T-helper 9 cell (primary cell): ENCODE measurements around the gene CSF2RB.

ENCODE experiments used
- DNase-seq: peaks from one replicate; pipeline ENCODE4 v3.0.0-alpha.2; 2020

Gene CSF2RB

DNA sequence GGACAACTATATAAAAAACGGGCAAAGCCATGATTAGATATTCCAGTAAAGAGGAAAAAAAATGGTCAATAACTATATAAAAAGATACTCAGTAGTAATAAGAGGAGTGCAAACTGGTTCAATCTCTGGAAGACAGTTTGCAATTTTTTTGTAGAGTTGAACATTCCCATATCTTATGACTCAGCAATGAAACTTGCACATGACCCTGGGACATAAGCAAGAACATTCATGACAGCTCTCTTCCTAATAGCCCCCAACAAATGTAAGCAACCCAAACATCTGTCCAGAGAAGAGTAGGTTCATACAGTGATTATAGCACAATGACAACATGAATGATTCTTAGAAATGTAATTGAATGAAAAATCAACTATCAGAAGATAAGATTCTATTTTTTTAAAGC, 21.8 kb upstream of the CSF2RB start:
- DNase-seq: no peak

GRCh38 chr22:36892292-36892691, 21.1 kb upstream of the CSF2RB start:
- no peak for DNase-seq

GRCh38 chr22:36893262-36893661, 20.2 kb upstream of the CSF2RB start:
- no peak for DNase-seq

DNA sequence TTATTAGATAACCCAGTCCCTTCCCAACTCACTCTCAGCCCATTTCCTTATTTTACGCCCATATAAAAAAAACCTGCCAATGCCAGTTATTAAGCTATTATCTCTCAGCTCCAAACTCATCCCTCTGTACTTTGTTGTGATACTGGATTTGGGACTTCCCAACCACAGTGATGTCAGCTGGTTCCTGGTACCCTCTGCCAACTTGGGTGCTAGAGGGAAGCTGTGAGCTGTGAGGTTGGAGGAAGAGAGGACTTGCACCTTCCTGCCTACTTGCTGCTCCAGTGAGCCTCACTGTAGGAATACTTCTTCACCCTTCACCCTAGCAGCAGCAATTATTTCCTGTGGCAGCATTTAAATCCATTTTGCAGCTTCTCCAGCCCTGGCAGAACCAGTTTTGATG, 19.2 kb upstream of the CSF2RB start:
- DNase-seq: no peak

DNA sequence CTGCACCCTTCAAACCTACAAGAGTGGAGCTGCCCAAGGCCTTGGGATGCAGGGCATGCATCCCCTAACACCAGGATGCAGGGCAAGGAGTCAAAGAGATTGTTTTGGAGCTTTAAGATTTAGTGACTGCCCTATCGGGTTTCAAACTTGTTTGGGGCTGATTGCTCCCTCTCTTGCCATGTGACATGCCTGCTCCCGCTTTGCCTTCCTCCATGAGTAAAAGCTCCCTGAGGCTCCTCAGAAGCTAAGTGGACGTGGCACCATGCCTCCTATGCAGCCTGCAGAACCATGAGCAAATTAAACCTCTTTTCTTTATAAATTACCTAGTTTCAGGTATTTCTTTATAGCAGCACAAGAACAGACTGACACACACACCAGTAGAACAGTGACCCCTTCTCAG, 15.8 kb upstream of the CSF2RB start:
- DNase-seq: no peak

DNA sequence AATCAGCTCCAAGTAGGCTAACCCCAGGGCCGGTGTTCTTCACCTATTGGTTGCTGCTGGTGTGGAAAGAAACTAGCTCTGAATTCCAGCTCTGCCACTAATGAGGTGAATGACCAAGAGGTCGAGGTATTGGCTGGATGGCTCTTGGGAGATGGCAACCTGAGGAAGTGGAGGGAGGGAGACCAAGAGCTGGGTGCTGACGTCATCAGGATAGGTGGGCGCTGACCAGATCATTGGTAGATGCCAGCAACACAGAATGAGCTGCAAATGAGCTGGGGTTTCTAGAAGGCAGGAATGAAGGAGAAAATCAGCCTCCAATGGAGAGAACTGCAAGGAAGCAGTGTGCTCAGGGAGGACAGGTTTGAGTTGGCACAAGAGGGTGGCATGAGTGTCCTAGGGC, 14.7 kb upstream of the CSF2RB start:
- DNase-seq: no peak

- no peak for DNase-seq
These were observed 13.9 kb upstream of the CSF2RB start for GRCh38 chr22:36899498-36899897.

DNA sequence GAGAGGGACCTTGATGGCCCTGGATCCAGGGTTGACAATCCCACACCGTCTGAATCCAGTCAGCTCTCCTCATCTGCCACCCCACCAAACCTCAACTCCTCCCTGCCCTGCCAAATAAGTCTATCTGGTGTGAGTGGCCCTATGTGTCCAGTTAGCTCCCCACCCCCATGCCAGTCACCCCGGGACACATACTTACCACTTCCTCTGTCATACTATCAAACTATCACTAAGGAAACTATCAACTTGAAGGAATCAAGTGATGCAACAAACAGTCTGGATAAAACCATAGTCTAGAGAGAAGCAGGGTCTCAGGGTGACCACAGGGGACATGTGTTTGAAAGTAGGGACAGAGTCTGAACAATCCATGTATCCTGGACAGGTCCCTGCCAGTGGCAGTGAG, 13.2 kb upstream of the CSF2RB start:
- no peak for DNase-seq

- DNase-seq: no peak
These were observed 12.5 kb upstream of the CSF2RB start for GRCh38 chr22:36900880-36901279.

- DNase-seq: no peak
These were observed 11.9 kb upstream of the CSF2RB start for GRCh38 chr22:36901411-36902142.

GRCh38 chr22:36902143-36902926, 11.1 kb upstream of the CSF2RB start:
- no peak for DNase-seq

DNA sequence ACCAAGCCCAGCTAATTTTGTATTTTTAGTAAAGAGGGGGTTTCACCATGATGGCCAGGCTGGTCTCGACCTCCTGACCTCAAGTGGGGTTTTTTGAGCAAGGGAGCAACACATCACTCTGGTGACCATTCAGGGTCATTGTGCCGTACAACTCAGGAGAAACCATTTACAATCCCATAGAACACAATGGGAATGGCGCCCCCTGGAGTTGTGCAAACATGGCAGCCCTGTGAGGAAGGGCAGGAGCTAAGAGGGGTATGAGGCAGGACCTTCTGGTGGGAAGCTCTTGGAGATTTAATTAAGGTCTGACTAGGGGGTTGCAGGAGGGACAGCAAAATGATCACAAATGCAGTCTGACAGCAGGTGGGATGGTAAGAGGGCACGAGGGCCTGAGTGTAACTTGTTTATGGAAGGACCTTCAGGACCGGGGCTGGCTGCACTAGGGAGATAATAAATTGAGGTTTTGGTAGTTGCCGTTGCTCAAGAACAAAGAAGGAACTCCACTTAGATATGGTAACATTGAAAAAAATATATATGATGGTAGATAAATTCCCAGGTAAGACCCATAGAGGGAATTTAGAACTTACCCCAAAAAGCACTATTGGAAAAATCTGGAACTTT, 9.1 kb upstream of the CSF2RB start:
- no peak for DNase-seq

DNA sequence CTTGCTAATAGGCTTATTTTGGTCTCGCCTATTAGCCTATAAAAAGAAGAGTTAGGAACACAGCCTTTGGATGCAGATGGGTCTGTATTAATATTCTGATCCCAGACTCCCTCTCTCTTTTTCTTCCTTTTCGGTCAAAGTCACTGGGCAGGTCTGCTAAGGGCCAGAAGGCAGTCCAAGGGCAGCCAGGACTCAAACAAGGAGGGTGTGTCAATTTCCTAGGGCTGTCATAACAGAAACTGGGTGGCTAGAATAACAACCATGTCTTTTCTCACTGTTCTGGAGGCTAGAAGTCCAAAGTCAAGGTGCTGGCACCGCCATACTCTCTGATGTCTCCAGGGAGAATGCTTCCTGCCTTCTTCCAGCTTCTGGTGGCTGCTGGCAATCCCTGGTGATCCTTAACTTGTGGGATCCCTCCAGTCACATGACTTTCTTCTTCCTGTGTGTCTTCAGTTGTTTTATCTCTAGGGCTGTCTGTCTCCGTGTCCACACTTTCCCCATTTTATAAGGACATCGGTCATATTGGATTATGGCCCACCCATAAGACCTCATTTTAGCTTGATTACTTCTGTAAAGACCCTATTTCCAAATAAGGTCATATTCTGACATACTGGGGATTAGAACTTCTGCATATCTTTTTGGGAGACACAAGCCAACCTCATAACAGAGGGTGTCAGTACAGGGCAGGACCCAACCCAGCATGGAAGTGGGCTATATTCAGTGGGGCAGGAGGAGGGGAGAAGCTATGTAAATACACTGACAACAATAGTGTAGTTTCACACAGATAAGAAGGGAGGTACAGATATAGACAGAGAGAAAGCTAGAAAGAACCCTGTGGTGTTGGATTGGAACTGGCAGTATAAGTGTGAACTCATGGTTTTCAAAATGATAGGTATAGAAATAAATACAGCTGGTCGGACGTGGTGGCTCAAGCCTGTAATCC, 5.9 kb upstream of the CSF2RB start:
- DNase-seq: no peak

DNA sequence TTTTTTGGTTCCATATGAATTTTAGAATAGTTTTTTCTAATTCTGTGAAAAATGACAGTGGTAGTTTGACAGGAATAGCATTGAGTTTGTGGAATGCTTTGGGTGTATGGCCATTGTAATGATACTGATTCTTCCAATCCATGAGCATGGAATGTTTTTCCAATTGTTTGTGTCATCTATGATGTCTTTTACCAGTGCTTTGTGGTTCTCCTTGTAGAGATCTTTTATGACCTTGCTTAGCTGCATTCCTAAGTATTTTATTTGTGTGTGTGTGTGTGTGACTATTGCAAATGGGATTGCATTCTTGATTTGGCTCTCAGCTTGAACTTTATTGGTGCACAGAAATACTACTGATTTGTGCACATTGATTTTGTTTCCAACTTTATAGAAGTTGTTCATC, 3.0 kb upstream of the CSF2RB start:
- no peak for DNase-seq

DNA sequence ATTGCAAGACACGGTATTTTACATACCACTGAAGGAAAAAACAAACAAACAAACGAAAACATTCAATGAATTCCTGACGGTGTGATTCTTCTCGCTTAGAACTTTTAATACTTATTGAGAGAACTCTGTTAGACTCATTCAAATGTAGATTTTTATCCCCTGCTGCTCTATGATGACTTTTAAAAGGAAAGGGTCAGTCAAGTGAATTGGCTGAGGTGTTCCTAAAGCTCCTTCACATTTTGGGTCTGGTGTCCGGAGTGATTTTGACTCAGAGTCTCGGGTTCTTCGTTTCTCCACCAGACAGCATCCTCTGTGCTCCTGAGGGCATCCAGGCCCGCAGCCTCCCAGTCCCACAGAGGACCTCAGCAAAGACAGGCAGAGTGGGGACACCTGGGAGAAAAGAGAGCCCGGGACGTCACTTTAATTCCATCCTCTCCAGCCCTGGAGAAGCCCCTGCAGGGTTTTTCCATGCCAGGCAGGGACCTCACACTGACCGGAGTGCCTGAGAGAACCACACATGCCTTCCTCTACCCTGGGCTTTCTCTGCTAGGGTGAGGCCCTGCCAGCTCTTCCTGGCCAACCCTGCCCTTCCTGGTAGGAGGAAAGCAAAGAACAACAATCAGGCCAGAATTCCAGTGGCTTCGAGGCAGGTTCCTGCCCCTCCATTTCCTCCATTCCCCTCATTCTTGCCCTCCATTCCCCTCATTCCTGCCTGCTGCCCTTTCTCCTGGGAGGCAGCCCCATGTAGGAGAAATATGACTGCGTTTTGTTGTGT, 1.4 kb upstream of the CSF2RB start:
- DNase-seq: no peak

DNA sequence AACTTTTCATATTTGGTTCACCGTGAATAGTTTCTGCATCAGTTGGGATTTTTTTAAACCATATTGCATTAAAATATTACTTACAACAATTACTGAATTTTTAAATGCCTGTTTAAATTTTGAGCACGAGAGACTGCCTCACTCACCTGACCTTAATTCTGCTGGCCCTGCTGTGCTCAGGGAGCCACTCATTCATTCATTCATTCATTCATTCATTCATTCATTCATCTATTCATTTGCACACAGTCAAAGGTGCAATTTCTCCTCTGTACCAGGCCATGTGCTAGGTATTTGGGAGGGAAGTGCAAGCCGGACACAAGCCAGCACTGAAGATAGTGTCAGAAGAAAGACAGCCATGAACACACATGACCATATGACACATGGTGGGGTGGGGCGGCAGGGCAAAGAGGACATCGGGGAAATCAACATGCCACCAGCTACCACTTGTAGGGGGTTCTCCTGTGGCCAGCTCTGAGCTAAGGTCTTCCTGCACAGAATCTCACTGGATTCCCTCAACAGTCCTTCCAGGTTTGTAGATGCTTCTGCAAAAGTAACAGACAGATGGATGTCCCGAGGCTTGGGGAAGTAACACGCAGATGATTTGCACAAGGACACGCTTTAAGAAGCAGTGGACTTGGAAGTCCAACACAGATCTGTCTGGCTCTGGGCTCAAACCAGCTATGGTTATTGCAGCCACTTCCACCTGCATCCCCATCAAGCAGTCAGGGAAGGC, 568 bp upstream of the CSF2RB start:
- DNase-seq: no peak

- DNase-seq: no peak
These were observed 943 bp downstream of the CSF2RB start for GRCh38 chr22:36914390-36914752.

DNA sequence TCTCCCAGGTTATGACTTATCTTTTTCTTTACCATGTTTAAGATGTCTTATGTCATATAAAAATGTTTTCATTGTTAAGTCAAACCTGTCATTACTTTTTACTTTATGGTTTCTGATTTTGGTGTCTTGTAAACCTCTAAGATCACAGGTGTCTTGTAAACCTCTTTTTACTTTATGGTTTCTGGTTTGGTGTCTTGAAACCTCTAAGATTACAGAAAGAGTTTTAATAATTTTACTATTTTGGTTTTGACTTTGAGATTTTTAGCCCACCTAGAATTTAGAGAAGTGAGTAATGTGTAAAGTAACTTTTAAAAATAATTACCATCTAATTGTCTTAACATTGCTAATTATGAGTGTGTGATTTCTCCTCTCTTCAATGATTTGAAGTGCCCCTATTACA, 2.6 kb downstream of the CSF2RB start:
- no peak for DNase-seq

- no peak for DNase-seq
These were observed 5.3 kb downstream of the CSF2RB start for GRCh38 chr22:36918586-36919284.

DNA sequence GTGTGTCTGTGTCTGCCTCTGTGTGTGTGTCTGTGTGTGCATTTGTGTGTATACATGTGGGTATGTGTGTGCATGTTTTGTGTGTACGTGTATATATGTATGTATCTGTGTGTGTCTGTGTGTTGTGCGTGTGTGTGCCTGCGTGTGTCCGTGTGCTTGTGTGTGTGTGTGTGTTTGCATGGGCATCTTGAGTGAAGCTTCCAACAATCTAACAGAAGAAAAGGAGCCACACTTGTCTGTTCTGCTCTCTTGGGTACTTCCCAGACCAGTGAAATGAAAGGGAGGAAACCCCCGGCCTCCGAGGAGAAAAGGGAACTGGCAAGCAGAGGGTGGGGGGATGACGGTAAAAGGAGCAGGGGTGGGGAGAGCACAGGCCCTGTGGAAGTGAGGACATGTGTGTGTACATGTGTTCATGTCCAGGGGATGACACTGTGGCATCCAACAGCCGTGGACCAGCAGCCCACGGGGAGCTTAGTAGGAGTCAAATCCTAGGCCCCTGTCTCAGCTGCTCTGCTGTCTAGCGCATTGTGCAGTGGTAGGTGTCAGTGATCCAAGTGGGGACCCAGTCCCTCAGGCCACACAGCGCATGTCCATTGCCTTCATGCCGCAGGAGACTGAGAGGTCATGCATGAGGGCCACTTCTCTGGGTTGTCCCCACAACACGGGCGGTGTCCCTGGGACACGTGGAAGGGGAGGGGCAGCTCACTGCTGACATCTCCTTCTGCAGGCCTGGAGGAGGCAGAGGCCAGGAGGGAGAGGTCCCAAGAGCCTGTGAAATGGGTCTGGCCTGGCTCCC, 8.1 kb downstream of the CSF2RB start:
- no peak for DNase-seq
